Central memory CD8-positive, alpha-beta T cell (primary cell): ENCODE data around the gene PANX2.
A peak's percentile ranks its signal among the peaks of the same experiment; 100 is the strongest.
"Not testable (repeated sequence)": the region's sequence is repeated elsewhere in the genome, so short reads cannot be mapped to it uniquely, and the experiment has no call there.

Experiments
- ATAC-seq: fragments of 150-1000 bp; cut with Tn5 transposase; replicated peaks from 2 replicates; pipeline ENCODE4 v1.10.0; 2022; ENCODE audit warnings: mild to moderate bottlenecking, moderate FRiP score, moderate number of reproducible peaks; ENCODE audit not compliant: poor library complexity, severe bottlenecking; ENCODE audit errors: extremely low read depth
- DNase-seq, 2 donors: peaks; one replicate each; pipeline ENCODE4 v3.0.0; 2021; ENCODE audit warnings: low spot score in 2 of 2
- H3K27ac Mint-ChIP-seq: one replicate; pipeline ENCODE4 v1.8.0; 2022; ENCODE audit warnings: low read depth, mild to moderate bottlenecking, moderate library complexity, mixed read lengths
- H3K27me3 Mint-ChIP-seq: one replicate; pipeline ENCODE4 v1.8.0; 2022; ENCODE audit warnings: mixed read lengths
- H3K36me3 Mint-ChIP-seq: one replicate; pipeline ENCODE4 v1.8.0; 2022; ENCODE audit warnings: mild to moderate bottlenecking, moderate library complexity, mixed read lengths; ENCODE audit not compliant: insufficient read depth
- H3K4me1 Mint-ChIP-seq: one replicate; pipeline ENCODE4 v1.8.0; 2022; ENCODE audit warnings: mixed read lengths
- H3K4me3 Mint-ChIP-seq: one replicate; pipeline ENCODE4 v1.8.0; 2022; ENCODE audit warnings: mild to moderate bottlenecking, moderate library complexity, mixed read lengths
- H3K9me3 Mint-ChIP-seq: one replicate; pipeline ENCODE4 v1.8.0; 2022; ENCODE audit warnings: mixed read lengths

The PANX2 gene

GRCh38 chr22:50151571-50152537 lies 18.7 kb upstream of the PANX2 start:
- no peaks in the 10 kb centered on the region for H3K9me3 Mint-ChIP-seq
- DNase-seq, result no peak
- H3K4me3 Mint-ChIP-seq, result no peak overlapping the region

GRCh38 chr22:50153056-50153755 lies 17.3 kb upstream of the PANX2 start:
- no peaks in the 10 kb centered on the region for H3K4me1 Mint-ChIP-seq
- no peaks in the 10 kb centered on the region for H3K9me3 Mint-ChIP-seq
- H3K27ac Mint-ChIP-seq, result no peak overlapping the region
- H3K36me3 Mint-ChIP-seq, result peaks cover 2% of the 10 kb centered on the region
- DNase-seq, result no peak
- no peak for ATAC-seq
- H3K4me3 Mint-ChIP-seq, result no peak overlapping the region
- H3K27me3 Mint-ChIP-seq, result peaks cover 11% of the 10 kb centered on the region

More at GRCh38 chr22:50151571-50152537, 18.7 kb upstream of the PANX2 start:
- Mint-ChIP-seq H3K36me3 (peaks cover 2% of the 10 kb centered on the region), H3K4me1 (no peaks in the 10 kb centered on the region), H3K27me3 (no peaks in the 10 kb centered on the region), H3K27ac (no peak overlapping the region)
- no peak for ATAC-seq

GRCh38 chr22:50153756-50154140 lies 16.8 kb upstream of the PANX2 start:
- H3K27me3 Mint-ChIP-seq, result peaks cover 16% of the 10 kb centered on the region
- H3K36me3 Mint-ChIP-seq, result peaks cover 2% of the 10 kb centered on the region
- H3K9me3 Mint-ChIP-seq, result no peaks in the 10 kb centered on the region
- H3K27ac Mint-ChIP-seq, result no peak overlapping the region
- no peak for ATAC-seq
- no peaks in the 10 kb centered on the region for H3K4me1 Mint-ChIP-seq
- DNase-seq, result no peak
- H3K4me3 Mint-ChIP-seq, result no peak overlapping the region

GRCh38 chr22:50157709-50158375 lies 12.7 kb upstream of the PANX2 start:
- no peak for ATAC-seq
- peaks cover 4% of the 10 kb centered on the region for H3K36me3 Mint-ChIP-seq

GRCh38 chr22:50160947-50161346 lies 9.6 kb upstream of the PANX2 start:
- H3K4me1 Mint-ChIP-seq, result no peaks in the 10 kb centered on the region
- no peaks in the 10 kb centered on the region for H3K9me3 Mint-ChIP-seq
- peaks cover 63% of the 10 kb centered on the region for H3K27me3 Mint-ChIP-seq
- ATAC-seq, result no peak
- H3K27ac Mint-ChIP-seq, result no peak overlapping the region
- H3K4me3 Mint-ChIP-seq, result no peak overlapping the region
- peaks cover 3% of the 10 kb centered on the region for H3K36me3 Mint-ChIP-seq
- no peak for DNase-seq

More at GRCh38 chr22:50157709-50158375, 12.7 kb upstream of the PANX2 start:
- DNase-seq, result no peak
- no peak overlapping the region for H3K27ac Mint-ChIP-seq
- peaks cover 51% of the 10 kb centered on the region for H3K27me3 Mint-ChIP-seq
- no peaks in the 10 kb centered on the region for H3K4me1 Mint-ChIP-seq
- no peaks in the 10 kb centered on the region for H3K9me3 Mint-ChIP-seq
- no peak overlapping the region for H3K4me3 Mint-ChIP-seq

GRCh38 chr22:50161508-50162390 lies 8.8 kb upstream of the PANX2 start:
- DNase-seq (no peak), ATAC-seq (no peak)
- H3K4me3 Mint-ChIP-seq, result no peak overlapping the region
- H3K36me3 Mint-ChIP-seq, result peaks cover 3% of the 10 kb centered on the region
- peaks cover 63% of the 10 kb centered on the region for H3K27me3 Mint-ChIP-seq
- H3K4me1 Mint-ChIP-seq, result no peaks in the 10 kb centered on the region
- no peak overlapping the region for H3K27ac Mint-ChIP-seq
- no peaks in the 10 kb centered on the region for H3K9me3 Mint-ChIP-seq

GRCh38 chr22:50162391-50162956 lies 8.1 kb upstream of the PANX2 start:
- no peak overlapping the region for H3K4me3 Mint-ChIP-seq
- peaks cover 60% of the 10 kb centered on the region for H3K27me3 Mint-ChIP-seq
- peaks cover 3% of the 10 kb centered on the region for H3K36me3 Mint-ChIP-seq
- H3K4me1 Mint-ChIP-seq, result no peaks in the 10 kb centered on the region
- no peak for ATAC-seq
- H3K27ac Mint-ChIP-seq, result no peak overlapping the region
- DNase-seq, result no peak
- no peaks in the 10 kb centered on the region for H3K9me3 Mint-ChIP-seq

GRCh38 chr22:50165436-50166123 lies 5.0 kb upstream of the PANX2 start:
- Mint-ChIP-seq H3K27me3 (peaks cover 58% of the 10 kb centered on the region), H3K4me3 (no peak overlapping the region), H3K9me3 (no peaks in the 10 kb centered on the region), H3K4me1 (peaks cover 7% of the 10 kb centered on the region), H3K36me3 (peaks cover 4% of the 10 kb centered on the region), H3K27ac (no peak overlapping the region)
- ATAC-seq, result no peak
- DNase-seq, result no peak

GRCh38 chr22:50167689-50168489 lies 2.6 kb upstream of the PANX2 start:
- H3K27me3 Mint-ChIP-seq, result peaks cover 57% of the 10 kb centered on the region
- H3K4me3 Mint-ChIP-seq, result peak overlapping the region; percentile 72
- peaks cover 7% of the 10 kb centered on the region for H3K4me1 Mint-ChIP-seq
- ATAC-seq, result no peak
- no peak for DNase-seq
- H3K36me3 Mint-ChIP-seq, result peaks cover 4% of the 10 kb centered on the region
- H3K27ac Mint-ChIP-seq, result no peak overlapping the region
- no peaks in the 10 kb centered on the region for H3K9me3 Mint-ChIP-seq

- not testable (repeated sequence) for H3K36me3 Mint-ChIP-seq, H3K27ac Mint-ChIP-seq, DNase-seq, ATAC-seq, H3K4me1 Mint-ChIP-seq, H3K9me3 Mint-ChIP-seq
- Mint-ChIP-seq H3K4me3 (peak overlapping the region; percentile 72), H3K27me3 (peaks cover 60% of the 10 kb centered on the region)
These were observed 1.9 kb upstream of the PANX2 start for GRCh38 chr22:50168490-50169180.
